GM12865 (cell line): ENCODE measurements around the gene ADAMTSL1.

Experiments used
- DNase-seq: peaks from one replicate; pipeline ENCODE4 v3.0.0; 2010; ENCODE audit warnings: low read depth
- H3K4me3 ChIP-seq: 2 replicates; pipeline ENCODE4 v1.5.1; 2011; ENCODE audit warnings: mild to moderate bottlenecking, low read depth, low read length, control low read depth
- CTCF ChIP-seq: IDR thresholded peaks from 2 replicates; pipeline ENCODE4 v1.5.1; 2011; ENCODE audit warnings: low read length, control low read depth, low read depth, inconsistent platforms; ENCODE audit not compliant: insufficient read depth; ENCODE audit errors: missing control alignments

The ADAMTSL1 gene

DNA sequence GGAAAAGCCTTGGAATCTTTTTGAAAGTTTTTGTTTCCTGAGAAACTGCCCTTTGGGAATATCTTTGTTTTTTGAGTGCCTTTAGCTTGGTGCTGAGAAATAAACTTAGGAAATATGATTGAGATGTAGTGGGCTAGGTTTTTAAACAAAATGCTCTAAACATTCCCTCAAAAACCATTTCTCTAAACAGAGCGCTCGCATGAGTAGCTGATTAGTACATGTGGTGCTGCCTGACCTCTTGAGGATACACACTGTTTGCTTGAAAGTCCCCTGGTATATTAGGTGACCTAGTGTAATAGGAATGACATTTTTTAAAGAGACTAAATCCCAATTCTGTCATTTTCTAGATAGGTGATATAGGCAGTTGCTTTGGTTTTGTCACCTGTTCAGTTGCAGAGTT, 132.3 kb downstream of the ADAMTSL1 start:
- no peak for DNase-seq
- TF ChIP-seq CTCF, result no peak
- no peak overlapping the region for H3K4me3 ChIP-seq

DNA sequence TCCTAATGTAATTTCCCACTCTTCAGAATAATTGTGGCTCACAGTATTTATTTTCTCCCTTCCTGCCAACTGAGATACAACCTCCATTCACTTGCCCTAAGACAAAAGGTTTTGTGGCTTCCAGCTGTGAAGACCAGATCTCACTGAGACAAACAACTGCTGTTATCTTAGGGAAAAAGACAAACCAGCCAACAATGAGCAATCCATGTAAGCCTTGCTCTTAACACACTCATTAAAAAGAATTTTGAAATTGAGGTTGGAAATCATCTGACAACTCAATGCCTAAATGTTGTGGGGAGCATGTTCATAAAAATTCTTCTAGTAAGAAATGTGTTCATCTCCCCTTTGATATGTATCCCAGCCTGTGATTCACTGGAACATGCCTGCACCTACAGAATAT, 132.9 kb downstream of the ADAMTSL1 start:
- H3K4me3 ChIP-seq, result no peak overlapping the region
- TF ChIP-seq CTCF, result no peak
- no peak for DNase-seq

DNA sequence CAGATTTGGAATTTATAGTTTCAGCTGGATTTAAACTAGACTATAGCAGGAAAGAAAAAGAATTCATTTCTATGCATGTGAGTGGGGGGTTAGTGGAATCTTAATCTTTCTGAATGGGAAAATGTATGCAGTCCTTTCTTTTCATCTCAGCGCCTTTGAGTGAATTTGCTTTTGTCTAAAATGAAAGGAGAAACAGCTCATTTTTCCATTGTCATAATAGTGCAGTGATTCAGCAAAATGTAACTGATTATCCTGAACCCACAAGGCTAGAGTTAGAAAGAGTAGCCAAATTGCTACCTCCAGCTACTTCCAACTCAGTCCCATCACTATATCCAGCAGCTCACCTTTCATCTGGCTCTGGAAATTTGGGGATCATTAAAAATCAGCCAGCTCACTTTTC, 134.4 kb downstream of the ADAMTSL1 start:
- no peak for DNase-seq
- no peak overlapping the region for H3K4me3 ChIP-seq

DNA sequence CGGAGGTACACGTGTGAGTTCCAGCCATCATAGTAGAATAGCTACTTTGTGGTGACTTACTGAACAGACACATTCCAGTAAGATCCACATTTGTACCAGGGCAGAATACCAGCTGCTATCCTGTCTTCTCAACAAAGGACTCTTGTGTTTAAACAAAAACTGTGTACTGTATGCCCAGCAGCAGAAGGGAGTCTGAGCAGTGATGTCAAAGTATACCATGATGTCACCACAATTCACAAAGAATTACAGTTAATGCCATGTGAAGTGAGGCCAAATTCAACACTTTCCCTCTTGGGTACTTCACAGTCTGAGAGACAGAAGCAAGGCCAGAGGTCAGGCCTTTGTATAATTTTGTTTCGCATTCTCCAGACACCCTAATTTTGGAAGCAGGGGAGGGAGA, 137.0 kb downstream of the ADAMTSL1 start:
- no peak overlapping the region for H3K4me3 ChIP-seq
- no peak for DNase-seq
- no peak for TF ChIP-seq CTCF

More for the DNA sequence above, 134.4 kb downstream of the ADAMTSL1 start:
- no peak for TF ChIP-seq CTCF

DNA sequence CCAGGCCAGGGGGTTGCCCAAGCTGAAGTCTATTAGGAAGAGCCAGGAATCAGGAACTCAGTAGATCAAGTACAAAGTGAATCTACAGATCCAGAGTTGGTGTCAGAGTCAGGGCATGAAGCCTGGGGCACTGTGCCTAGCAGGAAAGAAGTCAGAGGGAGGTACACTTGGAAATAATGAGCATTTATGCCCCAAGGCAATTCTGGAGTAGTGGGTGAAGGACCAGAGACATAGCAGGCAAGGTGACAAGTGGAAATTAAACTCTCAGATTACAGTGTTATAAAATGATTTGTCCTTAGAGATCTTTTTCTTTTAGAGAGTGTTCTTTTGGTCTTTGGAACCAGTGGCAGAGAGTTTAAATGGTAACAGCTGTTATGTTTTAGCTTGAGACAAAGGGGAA, 138.0 kb downstream of the ADAMTSL1 start:
- DNase-seq, result no peak
- no peak for TF ChIP-seq CTCF
- no peak overlapping the region for H3K4me3 ChIP-seq

- H3K4me3 ChIP-seq, result no peak overlapping the region
- TF ChIP-seq CTCF, result no peak
- DNase-seq, result no peak
These were observed 140.2 kb downstream of the ADAMTSL1 start for GRCh38 chr9:18614116-18614515.

GRCh38 chr9:18614651-18615050, 140.7 kb downstream of the ADAMTSL1 start:
- TF ChIP-seq CTCF, result no peak
- DNase-seq, result no peak
- H3K4me3 ChIP-seq, result no peak overlapping the region
